Tibial nerve (tissue), 4 donors: Measurements from ENCODE around the gene SLC6A8. TPM values are rescaled to one million over a fixed set of nuclear protein-coding genes. Genes with fewer than 3 reads are reported as not detected.

Experiments used
- DNase-seq, 2 donors: peaks; one replicate each; pipeline ENCODE4 v3.0.0-alpha.2; 2019; ENCODE audit warnings: low spot score in 2 of 2
- H3K27ac ChIP-seq, 4 donors: fragments of 200-600 bp; sonication (generic) in 3 of 4; one replicate each; pipeline ENCODE4 v1.5.1; 2017 to 2019; ENCODE audit warnings: mild to moderate bottlenecking in 1 of 4
- H3K27me3 ChIP-seq, 2 donors: fragments of 200-600 bp; sonication (generic) in 1 of 2; one replicate each; pipeline versions ENCODE4 v1.5.1 to v1.6.0; 2017 to 2019
- H3K36me3 ChIP-seq, 3 donors: fragments of 200-600 bp; sonication (generic); one replicate each; pipeline ENCODE4 v1.5.1; 2018 to 2019
- H3K4me1 ChIP-seq, 4 donors: fragments of 200-600 bp; sonication (generic) in 3 of 4; one replicate each; pipeline ENCODE4 v1.5.1; 2017 to 2019
- H3K4me3 ChIP-seq, 4 donors: fragments of 200-600 bp; sonication (generic) in 3 of 4; one replicate each; pipeline ENCODE4 v1.5.1; 2017 to 2019; ENCODE audit warnings: mild to moderate bottlenecking in 1 of 4, moderate library complexity in 1 of 4
- H3K9me3 ChIP-seq, 4 donors: fragments of 200-600 bp; sonication (generic) in 3 of 4; one replicate each; pipeline ENCODE4 v1.5.1; 2017 to 2019
- EP300 ChIP-seq, 2 donors: sonication (generic); formaldehyde crosslinking; IDR thresholded peaks; one replicate each; pipeline ENCODE4 v1.6.1; 2017; ENCODE audit warnings: antibody characterized with exemption in 2 of 2, mild to moderate bottlenecking in 1 of 2
- POLR2A ChIP-seq, 2 donors: fragments of 450-650 bp; IDR thresholded peaks; one replicate each; pipeline ENCODE4 v1.6.1; 2017; ENCODE audit warnings: antibody characterized with exemption in 2 of 2, mild to moderate bottlenecking in 2 of 2, moderate library complexity in 2 of 2
- WGBS, 2 donors: methylation state at CpG; one replicate each; pipeline ENCODE4 v1.1.5; 2018; 5-methylcytosine and 5-hydroxymethylcytosine counted together
- total RNA-seq, 4 donors: library from RNA; depleted of rRNA; stranded (reverse); fragments of >200 nt; gene quantifications; one replicate each; pipeline ENCODE4 v1.1.0, GENCODE V29; 2016
- TF ChIP-seq, protein P1 (sequence below), 5 experiments: fragments of 200-600 bp in 3 of 5; fragments of 450-650 bp in 2 of 5; sonication (generic) in 3 of 5; IDR thresholded peaks; one replicate each; pipeline ENCODE4 v1.5.1; 2016 to 2019; ENCODE audit warnings: antibody characterized with exemption in 5 of 5, mild to moderate bottlenecking in 3 of 5, moderate library complexity in 2 of 5

SLC6A8 gene
- total RNA-seq, 4 donors from 2014 or later = 14.4 to 26.7 (median 21.9) TPM

DNA sequence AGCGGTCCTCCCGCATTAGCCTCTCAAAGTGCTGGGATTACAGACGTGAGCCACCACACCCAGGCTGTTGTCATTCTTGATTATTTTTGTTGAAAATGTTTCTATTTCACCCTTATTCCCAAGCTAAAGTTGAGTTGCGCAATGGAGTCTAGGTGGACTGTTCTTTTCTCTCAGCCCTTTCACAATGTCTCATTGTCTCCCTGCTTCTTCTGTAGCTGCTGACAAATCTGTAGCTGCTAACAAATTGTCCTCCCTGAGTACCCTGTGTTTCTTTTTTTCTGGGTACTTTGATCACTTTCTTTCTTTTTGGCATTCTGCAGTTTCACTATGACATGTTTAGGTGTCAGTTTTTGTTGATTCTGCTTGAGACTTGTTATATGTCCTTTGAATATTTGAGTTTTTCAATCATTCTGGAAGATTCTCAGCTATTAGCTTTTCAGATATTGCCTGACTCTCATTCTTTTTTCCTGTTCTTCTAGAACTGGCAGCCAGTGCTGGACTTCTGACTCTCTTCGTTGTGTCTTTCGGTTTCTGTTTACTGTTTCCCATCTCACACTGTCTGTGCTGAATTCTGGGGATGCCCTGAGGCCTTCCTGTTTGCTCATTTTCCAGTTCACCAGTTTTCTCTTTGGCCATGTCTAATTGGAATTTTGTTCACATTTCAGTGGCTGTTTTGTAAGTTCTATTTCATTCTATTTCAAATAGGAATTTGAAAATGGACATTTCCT, 43.6 kb downstream of the SLC6A8 start:
- 86 to 91% methylated on average over 6 of the region's 6 CpGs for WGBS, 2 donors
- H3K4me3 ChIP-seq = no peak overlapping the region
- TF ChIP-seq, protein P1, sequence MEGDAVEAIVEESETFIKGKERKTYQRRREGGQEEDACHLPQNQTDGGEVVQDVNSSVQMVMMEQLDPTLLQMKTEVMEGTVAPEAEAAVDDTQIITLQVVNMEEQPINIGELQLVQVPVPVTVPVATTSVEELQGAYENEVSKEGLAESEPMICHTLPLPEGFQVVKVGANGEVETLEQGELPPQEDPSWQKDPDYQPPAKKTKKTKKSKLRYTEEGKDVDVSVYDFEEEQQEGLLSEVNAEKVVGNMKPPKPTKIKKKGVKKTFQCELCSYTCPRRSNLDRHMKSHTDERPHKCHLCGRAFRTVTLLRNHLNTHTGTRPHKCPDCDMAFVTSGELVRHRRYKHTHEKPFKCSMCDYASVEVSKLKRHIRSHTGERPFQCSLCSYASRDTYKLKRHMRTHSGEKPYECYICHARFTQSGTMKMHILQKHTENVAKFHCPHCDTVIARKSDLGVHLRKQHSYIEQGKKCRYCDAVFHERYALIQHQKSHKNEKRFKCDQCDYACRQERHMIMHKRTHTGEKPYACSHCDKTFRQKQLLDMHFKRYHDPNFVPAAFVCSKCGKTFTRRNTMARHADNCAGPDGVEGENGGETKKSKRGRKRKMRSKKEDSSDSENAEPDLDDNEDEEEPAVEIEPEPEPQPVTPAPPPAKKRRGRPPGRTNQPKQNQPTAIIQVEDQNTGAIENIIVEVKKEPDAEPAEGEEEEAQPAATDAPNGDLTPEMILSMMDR (IDR thresholded peaks at IDR 0.05) = no peak
- TF ChIP-seq EP300 (IDR thresholded peaks at IDR 0.05) (no peak), POLR2A (IDR thresholded peaks at IDR 0.05) (no peak)
- no peaks in the 10 kb centered on the region for H3K27me3 ChIP-seq
- peaks cover 0 to 10% (median 0%) of the 10 kb centered on the region in 3 donors for H3K36me3 ChIP-seq
- no peaks in the 10 kb centered on the region for H3K9me3 ChIP-seq
- H3K27ac ChIP-seq = no peak overlapping the region
- H3K4me1 ChIP-seq = peaks cover 0 to 24% (median 20%) of the 10 kb centered on the region in 4 donors
- DNase-seq = peak in 1 of 2 donors; percentile 5

- no peak for DNase-seq
- TF ChIP-seq, protein P1 (IDR thresholded peaks at IDR 0.05) = no peak
- no peak for TF ChIP-seq EP300 (IDR thresholded peaks at IDR 0.05)
- no peak for TF ChIP-seq POLR2A (IDR thresholded peaks at IDR 0.05)
These were observed 44.1 kb downstream of the SLC6A8 start for GRCh38 chrX:153731845-153732215.

GRCh38 chrX:153732401-153732800, 44.7 kb downstream of the SLC6A8 start:
- DNase-seq = no peak
- 65 to 90% methylated on average over 14 of the region's 14 CpGs for WGBS, 2 donors
- H3K27ac ChIP-seq = peak overlapping the region in 2 of 4 donors; percentile 18 to 24
- peaks cover 0 to 13% (median 9%) of the 10 kb centered on the region in 4 donors for H3K4me1 ChIP-seq
- peaks cover 0 to 21% (median 0%) of the 10 kb centered on the region in 3 donors for H3K36me3 ChIP-seq
- no peaks in the 10 kb centered on the region for H3K9me3 ChIP-seq
- H3K4me3 ChIP-seq = no peak overlapping the region
- H3K27me3 ChIP-seq = no peaks in the 10 kb centered on the region
- TF ChIP-seq EP300 (IDR thresholded peaks at IDR 0.05) (no peak), POLR2A (IDR thresholded peaks at IDR 0.05) (no peak)
- TF ChIP-seq, protein P1 (IDR thresholded peaks at IDR 0.05) = no peak

More at GRCh38 chrX:153731845-153732215, 44.1 kb downstream of the SLC6A8 start:
- Histone ChIP-seq H3K27ac (peak overlapping the region in 2 of 4 donors; percentile 18 to 24), H3K27me3 (no peaks in the 10 kb centered on the region), H3K9me3 (no peaks in the 10 kb centered on the region), H3K36me3 (peaks cover 0 to 16% (median 0%) of the 10 kb centered on the region in 3 donors), H3K4me3 (no peak overlapping the region), H3K4me1 (peaks cover 0 to 19% (median 15%) of the 10 kb centered on the region in 4 donors)
- WGBS, 2 donors = 86% methylated on average over 2 to 3 of the region's 3 CpGs

DNA sequence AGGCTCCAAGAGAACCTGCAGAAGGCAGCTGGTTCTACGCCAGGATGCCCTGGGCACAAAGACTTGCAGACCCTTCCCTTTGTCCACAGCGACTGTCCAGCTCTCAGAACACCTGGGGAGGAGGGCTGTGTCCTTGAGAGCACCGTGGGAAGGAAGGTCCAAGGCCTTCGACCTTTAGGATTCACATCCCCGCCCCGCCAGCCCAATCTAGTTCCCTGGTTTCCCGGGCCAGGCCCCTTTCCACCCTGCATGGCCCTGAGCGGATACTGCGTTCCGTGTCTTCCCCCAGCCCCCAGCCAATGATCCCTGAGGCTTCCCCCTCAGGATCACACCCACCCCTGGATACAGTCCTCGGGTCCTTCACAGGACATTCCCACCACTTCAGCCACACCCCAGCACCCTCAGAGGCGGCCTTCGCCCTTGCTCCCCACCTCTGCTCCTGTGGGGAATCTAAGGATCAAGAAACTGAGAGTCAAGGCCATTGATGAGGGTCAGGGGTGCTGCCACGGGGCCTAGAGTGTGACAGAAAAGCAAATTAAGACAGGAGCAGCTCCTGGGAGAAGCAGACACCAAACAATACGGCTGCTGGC, 46.0 kb downstream of the SLC6A8 start:
- Histone ChIP-seq H3K27ac (no peak overlapping the region), H3K4me1 (no peaks in the 10 kb centered on the region), H3K4me3 (no peak overlapping the region), H3K27me3 (no peaks in the 10 kb centered on the region), H3K9me3 (no peaks in the 10 kb centered on the region), H3K36me3 (peaks cover 0 to 24% (median 0%) of the 10 kb centered on the region in 3 donors)
- TF ChIP-seq, protein P1 (IDR thresholded peaks at IDR 0.05) = no peak
- TF ChIP-seq EP300 (IDR thresholded peaks at IDR 0.05) (no peak), POLR2A (IDR thresholded peaks at IDR 0.05) (no peak)
- 80 to 84% methylated on average over 12 to 14 of the region's 15 CpGs for WGBS, 2 donors
- DNase-seq = no peak

DNA sequence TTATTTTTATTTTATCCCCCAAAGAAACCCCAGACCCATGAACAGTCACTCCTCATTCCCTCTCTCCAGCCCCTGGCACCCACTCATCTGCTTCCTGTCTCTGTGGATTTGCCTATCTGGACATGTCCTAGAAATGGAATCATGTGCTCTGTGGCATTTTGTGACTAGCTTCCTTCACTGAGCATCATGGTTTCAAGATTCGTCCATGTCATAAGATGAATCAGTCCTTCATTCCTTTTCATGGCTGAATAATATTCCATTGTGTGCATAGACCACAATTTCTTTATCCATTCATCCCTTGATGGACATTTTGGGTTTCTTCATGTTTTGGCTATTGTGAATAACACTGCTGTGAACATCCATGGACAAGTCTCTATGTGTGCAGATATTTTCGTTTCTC, 47.1 kb downstream of the SLC6A8 start:
- Histone ChIP-seq H3K4me1 (no peaks in the 10 kb centered on the region), H3K4me3 (no peak overlapping the region), H3K36me3 (peaks cover 0 to 21% (median 0%) of the 10 kb centered on the region in 3 donors), H3K27me3 (no peaks in the 10 kb centered on the region), H3K27ac (no peak overlapping the region), H3K9me3 (no peaks in the 10 kb centered on the region)
- DNase-seq = no peak
- 74 to 78% methylated on average over 2 of the region's 2 CpGs for WGBS, 2 donors
- TF ChIP-seq POLR2A (IDR thresholded peaks at IDR 0.05) (no peak), EP300 (IDR thresholded peaks at IDR 0.05) (no peak)
